A673 (cell line): ENCODE data around the gene NCAPG2. TPM values are rescaled to one million over a fixed set of nuclear protein-coding genes. Genes with fewer than 3 reads are reported as not detected.

Experiments
- BruUV-seq: library from RNA; stranded (reverse); fragments of 400-500 nt; replicated peaks from 2 replicates; lab custom pipeline; 2021; lab: Mats Ljungman, UMichigan
- CTCF ChIA-PET: fragments of 300-600 bp; sonication (Branson Sonifier 250); formaldehyde crosslinking; loops from one replicate; lab custom pipeline; 2022; ENCODE audit warnings: antibody characterized with exemption; lab: Charles Lee
- POLR2A ChIA-PET: fragments of 300-600 bp; sonication (Branson Sonifier 250); formaldehyde crosslinking; loops from one replicate; lab custom pipeline; 2022; ENCODE audit warnings: antibody characterized with exemption; ENCODE audit not compliant: low non-redundant PET; lab: Charles Lee
- DNase-seq: peaks from one replicate; pipeline ENCODE4 v3.0.0-alpha.2; 2015; ENCODE audit warnings: low spot score
- H3K27ac ChIP-seq: fragments of 200-600 bp; sonication (generic); 2 replicates; pipeline ENCODE4 v1.5.1; 2016; ENCODE audit warnings: mixed run types, low read depth, mild to moderate bottlenecking, mixed read lengths, antibody characterized with exemption, low read length; ENCODE audit not compliant: poor library complexity, severe bottlenecking
- H3K27me3 ChIP-seq: fragments of 200-600 bp; sonication (generic); replicated peaks from 2 replicates; pipeline ENCODE4 v1.6.1; 2017; ENCODE audit warnings: mixed run types, low read depth, mild to moderate bottlenecking, mixed read lengths, antibody characterized with exemption, low read length; ENCODE audit not compliant: insufficient read depth, poor library complexity
- H3K36me3 ChIP-seq: fragments of 200-600 bp; sonication (generic); 2 replicates; pipeline ENCODE4 v1.6.1; 2016; ENCODE audit warnings: mixed run types, mild to moderate bottlenecking, mixed read lengths, antibody characterized with exemption, low read length; ENCODE audit not compliant: insufficient read depth, poor library complexity, severe bottlenecking
- H3K4me1 ChIP-seq: fragments of 200-600 bp; sonication (generic); 2 replicates; pipeline ENCODE4 v1.6.1; 2017; ENCODE audit warnings: mixed run types, mild to moderate bottlenecking, mixed read lengths, antibody characterized with exemption, low read length; ENCODE audit not compliant: insufficient read depth, poor library complexity, severe bottlenecking
- H3K4me3 ChIP-seq: fragments of 200-600 bp; sonication (generic); 2 replicates; pipeline ENCODE4 v1.5.1; 2016; ENCODE audit warnings: low read depth, mixed run types, mild to moderate bottlenecking, mixed read lengths, low read length; ENCODE audit not compliant: poor library complexity, severe bottlenecking
- H3K9me3 ChIP-seq: fragments of 200-600 bp; sonication (generic); 2 replicates; pipeline ENCODE4 v1.6.1; 2016; ENCODE audit warnings: mixed run types, low read depth, mild to moderate bottlenecking, mixed read lengths, antibody characterized with exemption, low read length; ENCODE audit not compliant: poor library complexity, severe bottlenecking
- EZH2 ChIP-seq: fragments of 200-600 bp; sonication (generic); IDR thresholded peaks from 2 replicates; pipeline ENCODE4 v1.6.1; 2017; ENCODE audit warnings: borderline replicate concordance, low read depth, mild to moderate bottlenecking, mixed read lengths, antibody characterized with exemption, low read length; ENCODE audit not compliant: poor library complexity, severe bottlenecking
- intact Hi-C: fragments of 100-400 bp; cut with micrococcal nuclease; formaldehyde crosslinking; loops from one replicate; pipeline ENCODE4 v1.10.0; 2022; ENCODE audit not compliant: unreplicated experiment
- total RNA-seq: library from RNA; stranded (reverse); gene quantifications from 2 replicates; pipeline ENCODE4 v1.2.3, GENCODE V29; 2021
- TF ChIP-seq, protein P1 (sequence below): fragments of 300-800, 200-600 bp; sonication (generic); conservative IDR thresholded peaks from 2 replicates; pipeline ENCODE4 v1.5.1; 2017; ENCODE audit warnings: low read depth, mild to moderate bottlenecking, antibody characterized with exemption, low read length, moderate library complexity, mixed read lengths

Gene NCAPG2
- total RNA-seq, 1 experiment from 2014 or later = 127 TPM

DNA sequence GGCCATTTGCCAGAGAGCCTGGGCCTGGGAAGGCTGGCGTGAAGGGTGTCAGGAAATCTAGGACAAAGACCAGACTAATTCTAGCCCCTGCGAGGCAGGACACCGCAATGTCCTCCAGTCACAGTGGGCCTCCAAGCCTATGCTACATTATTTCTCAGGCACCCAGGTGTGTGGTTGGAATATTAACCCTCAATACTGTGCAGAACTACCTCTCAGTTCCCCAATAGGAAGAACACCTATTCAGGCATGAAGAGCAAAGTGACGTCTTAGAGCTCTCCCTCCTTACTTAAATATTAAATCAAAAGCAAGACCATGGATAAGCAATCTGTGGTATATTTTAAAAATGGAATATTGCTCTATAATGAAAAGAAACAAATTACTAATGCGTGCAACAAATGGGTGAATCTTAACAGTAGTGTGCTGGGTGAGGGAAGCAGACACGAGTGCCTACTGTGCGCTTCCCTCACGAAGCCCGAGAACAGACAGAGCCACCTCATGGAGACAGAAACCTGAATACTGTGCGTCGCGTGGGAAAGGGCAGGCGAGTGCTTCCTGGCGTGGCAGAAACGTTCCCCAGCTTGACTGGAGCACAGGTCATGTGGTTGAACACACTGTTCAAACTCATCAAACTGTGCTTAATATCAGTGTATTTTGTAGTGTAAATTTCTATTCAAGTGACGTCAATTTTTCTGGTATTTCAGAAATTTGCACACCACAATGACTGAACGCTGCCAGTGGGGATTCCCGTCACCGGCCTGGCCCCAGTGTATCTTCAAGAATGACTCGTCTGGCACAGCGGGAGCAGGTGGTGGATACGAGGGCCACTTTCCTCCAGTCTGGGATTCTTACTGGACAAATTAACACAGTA lies 101.5 kb downstream of the NCAPG2 start:
- Histone ChIP-seq H3K27ac (no peak overlapping the region), H3K27me3 (no peaks in the 10 kb centered on the region), H3K4me3 (no peak overlapping the region), H3K4me1 (no peaks in the 10 kb centered on the region), H3K9me3 (no peaks in the 10 kb centered on the region), H3K36me3 (no peaks in the 10 kb centered on the region)
- intact Hi-C loops = no loop called here
- ChIA-PET POLR2A (no interaction called here), CTCF (no interaction called here)
- TF ChIP-seq EZH2 = no peak
- TF ChIP-seq, protein P1, sequence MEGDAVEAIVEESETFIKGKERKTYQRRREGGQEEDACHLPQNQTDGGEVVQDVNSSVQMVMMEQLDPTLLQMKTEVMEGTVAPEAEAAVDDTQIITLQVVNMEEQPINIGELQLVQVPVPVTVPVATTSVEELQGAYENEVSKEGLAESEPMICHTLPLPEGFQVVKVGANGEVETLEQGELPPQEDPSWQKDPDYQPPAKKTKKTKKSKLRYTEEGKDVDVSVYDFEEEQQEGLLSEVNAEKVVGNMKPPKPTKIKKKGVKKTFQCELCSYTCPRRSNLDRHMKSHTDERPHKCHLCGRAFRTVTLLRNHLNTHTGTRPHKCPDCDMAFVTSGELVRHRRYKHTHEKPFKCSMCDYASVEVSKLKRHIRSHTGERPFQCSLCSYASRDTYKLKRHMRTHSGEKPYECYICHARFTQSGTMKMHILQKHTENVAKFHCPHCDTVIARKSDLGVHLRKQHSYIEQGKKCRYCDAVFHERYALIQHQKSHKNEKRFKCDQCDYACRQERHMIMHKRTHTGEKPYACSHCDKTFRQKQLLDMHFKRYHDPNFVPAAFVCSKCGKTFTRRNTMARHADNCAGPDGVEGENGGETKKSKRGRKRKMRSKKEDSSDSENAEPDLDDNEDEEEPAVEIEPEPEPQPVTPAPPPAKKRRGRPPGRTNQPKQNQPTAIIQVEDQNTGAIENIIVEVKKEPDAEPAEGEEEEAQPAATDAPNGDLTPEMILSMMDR = no peak
- DNase-seq = peak; percentile 14
- BruUV-seq = no TSS peak

DNA sequence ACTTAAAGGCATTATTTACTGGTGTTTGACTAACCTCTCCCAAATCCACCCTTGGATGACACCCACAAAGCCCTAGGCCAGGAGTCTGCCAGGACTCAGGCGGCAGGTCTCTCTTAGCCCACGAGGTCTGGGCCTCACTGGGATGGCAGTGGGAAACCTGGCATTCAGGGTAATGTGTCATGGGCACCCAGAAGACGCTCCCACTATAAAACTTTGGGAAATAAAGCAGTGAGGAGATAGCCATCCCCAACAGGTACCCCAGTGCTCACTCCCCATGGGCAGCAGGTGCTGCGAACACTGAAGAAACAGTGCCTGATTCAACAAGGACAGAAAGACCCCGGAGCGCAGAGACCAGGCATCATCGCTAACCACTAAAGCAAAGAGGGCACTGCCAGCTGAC lies 102.6 kb downstream of the NCAPG2 start:
- Histone ChIP-seq H3K27ac (no peak overlapping the region), H3K36me3 (no peaks in the 10 kb centered on the region), H3K4me1 (no peaks in the 10 kb centered on the region), H3K9me3 (no peaks in the 10 kb centered on the region), H3K27me3 (no peaks in the 10 kb centered on the region), H3K4me3 (no peak overlapping the region)
- TF ChIP-seq, protein P1 = no peak
- TF ChIP-seq EZH2 = no peak
- DNase-seq = no peak
- POLR2A ChIA-PET = no interaction called here
- CTCF ChIA-PET = no interaction called here
- BruUV-seq = no TSS peak
- intact Hi-C loops = no loop called here

DNA sequence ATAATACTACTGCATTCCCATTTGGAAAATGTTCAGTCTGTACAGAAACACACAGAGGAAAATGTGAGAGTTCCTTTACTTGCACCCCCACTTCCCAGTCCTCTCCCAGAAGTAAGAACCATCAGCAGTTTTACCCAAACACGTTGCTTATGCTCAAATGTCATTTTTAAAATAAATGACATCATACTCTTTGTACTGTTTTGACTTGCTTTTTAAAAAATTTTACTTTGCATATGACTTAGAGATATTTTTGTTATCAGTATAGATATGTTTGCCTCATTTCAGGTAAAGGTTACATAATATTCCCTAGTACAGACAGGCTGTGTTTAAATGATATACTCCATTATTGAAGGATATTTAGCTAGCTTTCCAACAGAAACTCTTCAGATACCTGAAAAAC lies 103.5 kb downstream of the NCAPG2 start:
- no peak for DNase-seq
- no peaks in the 10 kb centered on the region for H3K27me3 ChIP-seq
- CTCF ChIA-PET = no interaction called here
- POLR2A ChIA-PET = no interaction called here
- no peaks in the 10 kb centered on the region for H3K9me3 ChIP-seq
- H3K27ac ChIP-seq = no peak overlapping the region
- intact Hi-C loops = no loop called here
- no peaks in the 10 kb centered on the region for H3K4me1 ChIP-seq
- no peak overlapping the region for H3K4me3 ChIP-seq
- BruUV-seq = no TSS peak
- TF ChIP-seq EZH2 = no peak
- TF ChIP-seq, protein P1 = no peak
- no peaks in the 10 kb centered on the region for H3K36me3 ChIP-seq
